NCI-H82 (cell line): ENCODE data around the gene SH2D4B.

Source experiments
- DNase-seq: peaks from one replicate; lab custom pipeline; 2025; lab: John Stamatoyannopoulos, UW

The SH2D4B gene

DNA sequence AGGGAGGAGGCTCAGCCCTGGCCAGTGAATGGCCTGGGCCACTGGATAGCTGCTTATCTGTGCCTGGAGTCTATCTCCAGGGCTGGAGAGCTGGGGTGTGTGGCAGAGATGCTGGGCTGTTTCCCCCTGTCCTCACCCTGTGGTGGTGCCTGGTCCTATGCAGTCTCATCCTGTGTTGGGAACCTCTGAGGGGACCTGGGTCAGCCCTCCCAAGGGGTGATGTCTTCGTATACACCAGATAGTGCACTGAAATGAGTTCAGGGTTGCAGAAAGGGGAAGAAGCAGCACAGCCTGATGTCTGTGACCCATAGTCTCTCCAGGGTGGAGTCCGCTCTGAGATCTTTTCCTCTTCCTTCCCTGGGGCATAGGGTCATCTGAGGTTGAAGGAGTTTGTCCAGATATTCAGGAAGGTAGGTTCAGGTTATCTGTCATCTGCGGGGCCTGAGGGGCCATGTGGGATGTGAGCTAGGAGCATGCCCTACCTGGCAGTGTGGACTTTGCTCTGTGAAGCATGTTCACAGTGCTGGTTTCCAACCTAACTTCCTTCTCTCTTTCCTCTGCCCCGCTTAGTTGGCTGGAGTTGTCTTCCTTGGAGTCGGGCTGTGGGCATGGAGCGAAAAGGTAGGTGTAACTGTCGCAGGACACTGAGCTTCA, 33.4 kb upstream of the SH2D4B start:
- DNase-seq, result no peak

DNA sequence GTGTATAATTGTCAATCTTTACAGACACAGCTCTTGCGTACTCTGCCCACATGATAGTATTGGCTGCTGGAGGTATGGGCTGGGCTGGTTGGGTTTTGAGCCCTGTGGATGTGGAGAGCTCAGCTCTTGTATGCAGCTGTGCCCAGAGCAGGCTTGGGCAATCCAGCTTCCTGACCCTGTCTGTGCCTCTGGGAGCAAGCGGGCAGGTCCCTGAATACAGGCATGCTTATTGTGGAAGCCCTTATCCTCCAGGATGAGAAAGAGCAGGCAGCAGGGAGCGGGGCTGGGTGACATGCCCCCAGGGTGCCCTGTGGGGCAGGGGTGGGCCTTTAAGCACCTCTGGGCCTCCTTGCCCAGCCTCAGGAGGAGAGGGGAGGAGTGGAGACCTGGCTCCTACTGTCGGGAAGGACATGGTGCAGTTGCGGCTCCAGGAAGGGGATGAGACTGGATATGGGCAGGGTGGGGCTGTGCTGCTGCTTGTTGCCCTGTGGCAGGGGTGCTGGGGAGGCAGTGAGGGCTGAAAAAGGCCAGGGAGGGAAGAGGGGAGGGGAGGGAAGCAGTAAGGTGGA, 32.7 kb upstream of the SH2D4B start:
- no peak for DNase-seq

DNA sequence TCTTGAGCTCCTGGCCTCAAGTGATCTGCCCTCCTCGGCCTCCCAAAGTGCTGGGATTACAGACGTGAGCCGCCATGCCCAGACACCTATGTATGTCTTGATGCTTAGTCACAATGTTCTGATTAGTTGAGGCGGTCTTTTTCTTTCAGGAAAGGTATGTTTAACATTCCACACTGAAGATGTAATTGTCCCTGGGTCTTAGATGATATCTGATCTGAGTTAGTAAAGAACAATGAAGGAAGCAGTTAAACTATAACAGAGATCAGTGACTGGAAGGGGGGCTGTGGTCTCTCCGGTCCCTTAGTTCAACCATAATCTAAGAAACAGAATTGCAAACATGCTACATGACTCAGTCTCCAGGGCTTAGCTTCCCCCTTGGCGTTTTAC, 31.5 kb upstream of the SH2D4B start:
- DNase-seq, result no peak

DNA sequence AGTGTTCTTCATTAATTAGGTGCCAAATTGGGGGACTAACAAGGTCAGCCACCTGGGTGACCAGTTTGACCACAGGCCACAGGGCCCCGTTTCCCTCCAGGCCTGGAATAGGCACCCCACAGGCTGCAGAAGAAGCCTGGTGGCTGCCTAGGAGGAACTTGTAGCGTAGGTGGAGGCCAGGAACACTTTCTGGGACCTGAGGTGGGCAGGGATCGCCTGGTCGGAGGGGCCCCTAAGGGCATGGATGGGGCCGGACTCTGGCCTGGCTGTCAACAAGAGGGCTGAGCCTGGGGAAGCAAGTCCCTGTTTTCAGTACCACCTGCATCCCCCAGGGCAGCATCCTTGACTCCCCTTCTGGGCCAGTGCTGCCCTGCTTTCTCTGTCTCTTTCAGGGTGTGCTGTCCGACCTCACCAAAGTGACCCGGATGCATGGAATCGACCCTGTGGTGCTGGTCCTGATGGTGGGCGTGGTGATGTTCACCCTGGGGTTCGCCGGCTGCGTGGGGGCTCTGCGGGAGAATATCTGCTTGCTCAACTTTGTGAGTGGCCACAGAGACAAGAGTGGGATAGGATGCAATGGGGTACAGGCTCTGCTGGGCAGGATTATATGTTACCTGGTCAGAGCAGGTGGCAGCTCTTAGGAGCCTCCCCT, 30.7 kb upstream of the SH2D4B start:
- DNase-seq, result no peak

DNA sequence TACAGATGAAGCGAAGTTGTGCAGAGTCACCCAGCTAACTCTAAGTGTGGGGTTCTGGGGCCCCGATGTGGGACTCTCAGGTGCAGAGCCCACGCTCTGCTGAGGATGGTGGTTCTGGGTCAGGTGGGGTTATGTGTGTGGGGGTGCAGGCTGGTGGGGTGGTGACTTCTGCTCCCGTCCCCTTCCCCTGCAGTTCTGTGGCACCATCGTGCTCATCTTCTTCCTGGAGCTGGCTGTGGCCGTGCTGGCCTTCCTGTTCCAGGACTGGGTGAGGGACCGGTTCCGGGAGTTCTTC, 28.6 kb upstream of the SH2D4B start:
- DNase-seq, result no peak

DNA sequence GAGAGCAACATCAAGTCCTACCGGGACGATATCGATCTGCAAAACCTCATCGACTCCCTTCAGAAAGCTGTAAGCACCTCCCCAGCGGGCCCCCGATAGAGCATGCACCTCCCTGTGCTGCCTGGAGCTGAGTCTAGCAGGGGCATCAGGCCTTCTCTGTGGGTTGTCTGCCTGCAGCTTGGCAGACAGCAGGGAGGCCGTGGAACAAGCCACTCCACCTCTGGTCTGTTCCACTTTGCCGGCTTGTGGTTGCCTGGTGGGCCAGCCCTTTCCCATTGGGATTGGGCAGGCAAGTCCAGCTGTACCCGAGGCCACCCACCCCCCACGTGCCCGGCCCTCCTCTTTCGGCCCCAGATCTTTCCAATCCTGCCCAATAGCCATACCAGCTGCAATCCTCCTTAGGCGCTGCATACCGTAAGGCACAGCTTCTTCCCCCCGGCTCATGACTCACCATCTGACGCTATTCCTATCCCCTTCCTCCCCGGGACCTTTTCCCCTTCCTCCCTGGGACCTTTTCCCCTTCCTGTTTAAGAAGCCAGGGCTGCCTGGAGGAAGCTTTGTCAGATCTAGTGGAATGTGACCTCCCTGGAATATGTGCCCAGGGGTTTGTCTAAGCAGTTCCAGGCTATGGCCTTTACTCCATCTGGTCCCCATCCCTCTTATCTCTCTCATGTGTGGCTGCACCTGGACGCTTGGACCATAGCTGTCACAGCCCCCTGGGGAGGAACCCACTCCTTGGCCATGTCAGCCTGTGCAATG, 28.1 kb upstream of the SH2D4B start:
- no peak for DNase-seq

DNA sequence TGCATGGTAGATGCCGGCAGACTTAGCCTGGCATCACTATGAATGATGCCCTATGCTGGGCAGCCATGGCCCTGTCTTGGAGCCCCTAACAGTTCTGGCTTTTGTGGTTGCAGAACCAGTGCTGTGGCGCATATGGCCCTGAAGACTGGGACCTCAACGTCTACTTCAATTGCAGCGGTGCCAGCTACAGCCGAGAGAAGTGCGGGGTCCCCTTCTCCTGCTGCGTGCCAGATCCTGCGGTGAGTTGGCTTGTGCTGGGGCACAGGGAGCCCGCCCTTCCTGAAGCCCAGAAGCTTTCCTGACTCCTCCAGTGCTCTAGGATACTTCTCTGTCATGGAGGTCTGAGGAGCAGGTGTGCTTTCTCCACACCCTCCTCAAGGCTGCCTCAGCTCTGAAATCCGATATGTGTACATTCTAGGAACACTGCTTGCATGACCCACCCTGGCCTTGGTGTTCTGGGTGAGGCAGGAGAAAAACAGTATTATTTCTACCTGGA, 25.6 kb upstream of the SH2D4B start:
- no peak for DNase-seq

DNA sequence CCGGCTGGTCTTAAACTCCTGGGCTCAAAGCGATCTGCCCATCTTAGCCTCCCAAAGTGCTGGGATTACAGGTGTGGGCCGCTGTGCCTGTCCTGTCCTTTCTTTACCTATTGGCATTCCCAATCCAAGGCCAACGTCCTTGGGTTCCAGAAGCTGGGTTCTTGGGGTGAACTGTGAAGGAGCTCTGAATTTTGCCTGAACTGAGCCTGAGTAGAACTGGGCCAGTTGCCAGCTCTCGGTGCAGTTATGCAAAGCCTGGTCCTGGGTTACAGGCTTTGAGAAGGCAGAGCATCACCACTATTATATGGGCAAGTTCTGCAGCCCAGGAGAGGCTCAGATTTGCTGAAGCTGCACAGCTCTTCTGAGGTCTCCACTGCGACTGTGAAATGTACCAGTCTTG, 24.6 kb upstream of the SH2D4B start:
- DNase-seq, result no peak

DNA sequence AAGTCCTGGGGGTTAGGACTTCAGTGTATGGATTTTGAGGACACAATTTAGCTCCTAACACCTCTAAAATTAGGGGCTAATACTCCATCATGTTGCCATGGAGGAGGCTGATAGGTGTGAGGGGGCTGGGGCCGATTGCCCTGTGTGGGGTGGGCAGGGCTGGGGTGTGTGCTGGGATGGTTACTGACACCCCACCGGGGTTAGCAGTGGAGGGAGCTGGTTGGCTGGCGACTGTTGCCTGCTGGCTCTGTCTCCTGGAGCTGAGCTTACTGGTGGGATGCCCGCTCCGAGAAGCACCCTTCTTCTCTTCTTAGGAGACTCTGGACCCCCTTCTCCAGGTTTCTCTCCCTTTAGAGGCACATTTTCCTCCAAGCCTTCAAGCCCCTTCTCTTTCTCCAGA, 22.2 kb upstream of the SH2D4B start:
- DNase-seq, result no peak

DNA sequence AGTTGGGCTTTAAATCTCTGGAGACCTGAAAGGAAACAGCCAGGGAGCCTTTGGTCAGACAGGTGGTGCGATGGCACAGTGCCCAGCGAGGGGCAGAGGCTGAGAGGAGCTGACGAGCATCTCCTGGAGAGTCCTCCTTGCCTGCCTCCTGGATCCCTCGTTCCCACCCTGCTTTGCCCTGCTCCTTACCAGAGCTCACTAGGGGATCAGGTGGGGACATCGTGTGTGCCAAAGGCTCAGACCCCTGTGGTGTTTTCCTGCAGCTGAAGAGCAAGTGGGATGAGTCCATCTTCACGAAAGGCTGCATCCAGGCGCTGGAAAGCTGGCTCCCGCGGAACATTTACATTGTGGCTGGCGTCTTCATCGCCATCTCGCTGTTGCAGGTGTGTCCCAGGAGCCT, 21.8 kb upstream of the SH2D4B start:
- DNase-seq, result no peak

DNA sequence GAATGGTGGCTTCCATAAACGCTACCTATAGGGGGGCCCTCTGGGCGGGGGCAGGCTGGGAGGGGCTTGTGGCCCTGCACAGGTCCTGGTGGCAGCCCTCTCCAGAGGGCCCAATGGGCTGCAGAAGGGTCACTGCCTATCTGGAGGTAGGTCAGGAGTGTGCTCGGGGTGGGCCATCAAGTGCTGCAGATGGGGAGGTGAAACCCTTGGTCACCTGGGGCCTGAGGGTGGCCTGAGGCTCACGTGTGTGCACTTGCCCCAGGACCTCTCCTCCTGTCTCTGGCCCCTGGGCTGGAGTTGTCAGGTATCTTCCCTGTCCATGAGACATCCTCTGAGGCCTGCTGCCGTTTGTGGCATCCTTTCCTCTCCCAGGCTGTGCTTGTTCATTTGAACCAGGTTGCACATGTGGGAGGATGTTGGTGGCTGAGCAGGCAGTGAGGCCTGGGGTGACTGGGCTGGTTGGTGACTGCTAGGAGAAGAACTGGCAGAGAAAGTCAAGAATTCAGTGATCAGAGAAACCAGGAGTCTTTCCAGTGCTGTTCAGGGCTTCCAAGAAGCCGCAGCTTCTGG, 21.1 kb upstream of the SH2D4B start:
- DNase-seq, result no peak

DNA sequence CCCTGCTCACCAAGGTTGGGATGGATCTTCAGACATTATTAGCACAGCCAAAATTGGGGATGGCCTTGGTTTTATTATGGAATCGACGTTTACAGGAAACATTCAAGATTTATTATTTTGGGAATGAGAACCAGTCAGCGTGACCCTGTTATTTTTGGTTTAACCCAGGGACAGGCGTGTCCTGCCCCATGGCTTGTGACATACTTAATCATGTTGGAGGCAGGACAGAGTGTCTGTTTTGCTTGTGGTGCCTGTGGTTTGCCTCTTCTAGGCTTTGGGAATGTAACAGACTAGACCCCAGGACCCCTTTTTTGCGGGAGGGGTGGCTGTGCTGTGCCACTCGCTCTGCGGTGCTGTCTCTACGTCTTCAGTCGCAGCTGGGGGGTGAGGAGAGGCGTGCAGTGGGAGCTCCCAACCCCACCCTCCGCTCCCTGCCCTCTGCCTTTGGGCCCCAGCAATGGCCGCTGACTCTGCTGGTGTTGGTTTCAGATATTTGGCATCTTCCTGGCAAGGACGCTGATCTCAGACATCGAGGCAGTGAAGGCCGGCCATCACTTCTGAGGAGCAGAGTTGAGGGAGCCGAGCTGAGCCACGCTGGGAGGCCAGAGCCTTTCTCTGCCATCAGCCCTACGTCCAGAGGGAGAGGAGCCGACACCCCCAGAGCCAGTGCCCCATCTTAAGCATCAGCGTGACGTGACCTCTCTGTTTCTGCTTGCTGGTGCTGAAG, 20.1 kb upstream of the SH2D4B start:
- no peak for DNase-seq

DNA sequence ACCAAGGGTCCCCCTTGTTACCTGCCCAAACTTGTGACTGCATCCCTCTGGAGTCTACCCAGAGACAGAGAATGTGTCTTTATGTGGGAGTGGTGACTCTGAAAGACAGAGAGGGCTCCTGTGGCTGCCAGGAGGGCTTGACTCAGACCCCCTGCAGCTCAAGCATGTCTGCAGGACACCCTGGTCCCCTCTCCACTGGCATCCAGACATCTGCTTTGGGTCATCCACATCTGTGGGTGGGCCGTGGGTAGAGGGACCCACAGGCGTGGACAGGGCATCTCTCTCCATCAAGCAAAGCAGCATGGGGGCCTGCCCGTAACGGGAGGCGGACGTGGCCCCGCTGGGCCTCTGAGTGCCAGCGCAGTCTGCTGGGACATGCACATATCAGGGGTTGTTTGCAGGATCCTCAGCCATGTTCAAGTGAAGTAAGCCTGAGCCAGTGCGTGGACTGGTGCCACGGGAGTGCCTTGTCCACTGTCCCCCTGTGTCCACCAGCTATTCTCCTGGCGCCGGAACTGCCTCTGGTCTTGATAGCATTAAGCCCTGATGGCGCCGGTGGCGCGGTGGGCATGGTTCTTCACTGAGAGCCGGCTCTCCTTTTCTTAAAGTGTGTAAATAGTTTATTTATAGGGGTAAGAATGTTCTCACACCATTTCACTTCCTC, 19.4 kb upstream of the SH2D4B start:
- no peak for DNase-seq

DNA sequence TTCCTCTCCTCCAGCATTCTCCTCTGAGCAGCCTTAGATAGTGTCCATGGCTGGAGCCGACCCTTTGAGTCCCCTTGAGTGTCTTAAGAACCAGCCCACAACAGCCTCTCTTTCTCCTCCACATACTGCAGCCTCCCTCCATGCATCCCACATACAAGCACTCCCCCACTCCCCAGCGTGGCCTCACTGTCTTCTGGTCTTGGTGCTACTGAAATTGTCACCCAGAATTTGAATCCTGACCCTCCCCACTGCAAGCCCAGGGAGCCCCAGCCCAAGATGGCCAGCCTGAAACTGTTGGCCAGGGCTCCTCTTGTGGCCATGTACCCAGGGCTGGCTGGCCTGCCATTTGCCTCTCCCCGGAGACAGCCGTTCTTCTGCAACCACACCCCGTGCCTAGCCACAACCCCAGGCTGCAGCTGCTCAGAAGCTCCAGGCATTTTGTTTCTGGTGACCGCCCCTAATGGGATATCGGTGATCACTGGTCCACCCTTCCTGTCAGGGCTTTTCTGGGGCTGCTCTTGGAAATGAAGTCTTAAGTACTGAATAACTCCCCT, 18.8 kb upstream of the SH2D4B start:
- DNase-seq, result peak; percentile 17

DNA sequence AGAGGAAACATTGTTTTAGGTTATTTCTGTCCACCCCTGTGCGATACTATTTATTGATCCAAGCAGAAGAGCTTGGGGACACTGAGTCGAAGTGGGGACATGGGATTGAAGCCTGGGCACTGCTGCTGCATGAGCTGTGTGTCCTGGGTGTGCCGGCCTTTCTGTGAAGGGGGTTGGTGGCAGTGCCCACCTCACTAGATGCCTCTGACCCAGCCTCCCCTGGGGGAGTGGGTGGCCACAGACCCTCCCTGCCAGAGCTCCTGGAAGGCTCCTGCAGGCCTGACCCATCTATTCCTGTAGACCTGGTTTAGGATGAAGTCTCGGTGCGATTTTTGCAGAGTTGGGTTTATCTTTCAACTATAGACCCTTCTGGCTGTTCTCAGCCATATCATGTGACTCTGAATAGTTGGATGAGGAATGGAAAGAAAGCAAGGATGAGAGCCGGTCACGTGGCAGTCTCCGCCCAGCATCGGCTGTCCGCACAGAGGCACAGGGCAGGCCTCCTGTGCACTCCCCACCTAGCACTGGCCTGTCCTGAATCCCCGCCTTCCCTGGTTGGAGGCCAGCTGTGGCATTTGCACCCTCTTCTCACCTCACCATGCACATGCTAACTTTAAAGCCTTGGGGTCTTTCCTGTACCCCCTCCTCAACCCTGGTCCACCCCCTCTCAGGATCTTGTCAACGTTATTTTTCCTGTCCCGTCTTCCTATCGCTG, 17.6 kb upstream of the SH2D4B start:
- no peak for DNase-seq

DNA sequence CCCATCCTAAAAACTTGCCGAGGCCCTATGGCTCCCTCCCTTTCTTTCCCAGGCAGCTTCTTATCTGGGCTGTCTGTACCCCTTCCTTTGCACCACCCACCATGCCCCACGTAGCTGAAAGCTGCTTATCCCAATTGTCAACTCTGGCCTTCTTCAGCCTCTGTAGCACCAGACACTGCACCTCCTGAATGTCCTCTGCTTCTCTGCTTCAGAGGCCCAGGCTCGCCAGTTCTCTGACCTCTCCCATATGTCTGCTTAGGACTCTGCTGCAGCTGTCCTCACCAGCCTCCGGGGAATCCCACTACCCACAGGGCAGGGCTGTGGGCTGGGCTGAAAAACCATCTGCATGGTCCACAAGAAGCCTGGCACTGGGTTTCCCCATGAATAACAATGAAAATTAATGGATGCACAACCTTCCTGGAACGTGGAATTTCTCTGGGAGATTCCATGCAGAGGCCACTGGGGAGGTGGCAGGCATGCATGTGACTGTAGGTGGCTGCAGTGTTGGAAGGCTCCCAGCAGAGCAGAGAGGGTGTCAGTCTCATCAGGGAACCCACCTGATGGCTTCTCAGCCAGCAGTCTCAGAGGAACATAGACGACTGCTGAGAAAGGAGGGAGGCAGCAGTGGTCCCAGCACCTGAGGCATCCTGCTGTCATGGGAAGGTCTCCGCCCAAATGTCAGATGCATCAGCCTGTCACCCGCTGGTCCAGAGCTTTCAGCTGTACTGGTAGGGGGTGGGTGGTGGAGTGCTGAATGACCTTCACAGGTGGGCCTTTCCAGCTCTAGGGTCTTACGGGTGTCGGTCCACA, 16.8 kb upstream of the SH2D4B start:
- DNase-seq, result no peak

DNA sequence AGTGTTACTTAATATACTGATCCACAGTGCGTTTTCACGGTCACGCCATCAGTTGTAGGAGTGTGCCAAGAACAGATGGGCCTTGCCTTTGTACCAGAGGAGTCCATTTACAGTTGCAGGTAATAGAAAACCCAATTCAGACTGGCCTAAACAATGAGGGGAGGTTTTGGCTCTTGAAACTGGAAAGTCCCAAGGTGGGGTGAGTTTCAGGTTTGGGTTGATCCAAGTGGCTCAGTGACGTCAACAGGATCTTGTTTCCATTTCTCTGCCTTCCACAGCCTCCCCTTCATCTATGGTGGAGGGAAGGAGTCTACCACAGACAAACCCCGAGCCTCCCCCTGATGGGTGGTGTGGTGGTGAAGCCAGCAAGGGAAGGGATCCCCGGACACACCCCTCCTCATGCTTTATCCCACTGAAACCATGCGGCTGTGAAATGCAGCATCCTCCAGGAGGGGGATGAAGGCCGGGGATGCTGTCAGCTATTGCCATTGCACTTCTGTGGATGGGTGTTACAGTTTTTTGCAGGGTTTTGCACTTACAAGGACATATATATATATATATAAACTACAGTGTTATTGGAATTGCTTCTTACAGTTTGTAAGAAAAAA, 14.8 kb upstream of the SH2D4B start:
- DNase-seq, result no peak

DNA sequence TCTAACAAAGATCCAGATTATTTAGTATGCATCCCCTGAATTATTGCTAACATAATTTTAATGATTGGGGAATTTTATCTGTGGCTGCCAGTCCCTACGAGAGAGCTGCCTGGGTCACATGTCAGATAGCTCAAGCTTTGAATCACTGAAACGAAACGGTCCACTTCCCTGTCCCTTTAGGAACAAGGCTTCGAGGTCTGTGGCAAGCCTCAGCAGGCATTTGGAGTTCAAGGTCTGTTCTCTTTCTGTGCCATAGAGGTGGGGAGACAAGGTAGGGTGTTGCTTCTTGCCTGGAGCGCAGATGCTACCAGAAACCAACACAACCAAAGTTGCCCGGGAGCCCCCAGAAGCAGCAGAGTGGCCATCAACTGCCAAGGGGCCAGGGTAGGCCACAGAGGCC, 13.9 kb upstream of the SH2D4B start:
- DNase-seq, result no peak

DNA sequence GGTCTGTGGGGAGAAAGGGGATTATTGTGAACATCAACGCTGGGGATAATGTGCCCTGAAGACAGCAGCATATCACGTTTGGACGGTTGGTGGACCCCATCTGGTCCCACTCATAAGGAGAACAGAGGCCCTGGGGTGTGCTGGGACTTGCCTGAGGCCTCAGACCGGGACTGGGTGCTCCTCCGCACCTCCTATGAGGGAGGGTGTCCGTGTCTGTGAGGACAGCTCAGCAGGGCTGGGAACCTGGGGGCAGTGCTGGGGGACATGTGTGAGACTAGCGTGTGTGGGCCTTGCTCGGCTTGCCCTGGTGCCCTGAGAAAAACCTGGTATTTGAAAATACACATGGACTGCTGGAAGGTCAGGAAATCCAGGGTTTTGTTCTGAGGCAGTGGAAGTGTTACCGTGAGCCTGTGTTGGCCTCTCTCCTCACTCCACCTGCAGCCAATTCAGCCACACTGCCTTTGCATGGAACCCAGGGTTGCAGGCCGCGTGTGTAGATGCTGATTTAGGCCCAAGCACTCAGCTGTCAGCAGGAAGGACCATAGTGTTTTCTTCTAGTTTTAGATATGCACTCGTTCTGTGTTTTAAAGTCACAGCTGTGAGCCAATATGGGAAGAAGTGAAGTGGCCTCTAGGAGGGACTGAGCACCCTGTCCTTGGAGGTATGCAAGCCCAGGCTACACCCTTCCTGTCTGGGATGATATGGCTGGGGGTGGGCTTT, 13.4 kb upstream of the SH2D4B start:
- peak; percentile 2 for DNase-seq
